ENCODE data around the gene CTBP2. TPM values are rescaled to one million over a fixed set of nuclear protein-coding genes. Genes with fewer than 3 reads are reported as not detected.

The CTBP2 gene
- total and polyA plus RNA-seq, 2 donors from 2014 or later, result 33.1 to 111 TPM

- FAIRE-seq (no peak), DNase-seq (no peak)
- no peaks in the 10 kb centered on the region for H3K9me3 ChIP-seq (ENCODE audit: control insufficient read depth in 2 of 3, insufficient read depth in 1 of 3, low read length in 3 of 3)
- H3K36me3 ChIP-seq (ENCODE audit: control insufficient read depth in 2 of 3, insufficient read depth in 3 of 3, low read length in 3 of 3), result peaks cover 0 to 4% (median 0%) of the 10 kb centered on the region in 3 donors
- no peaks in the 10 kb centered on the region for H3K27me3 ChIP-seq (ENCODE audit: control insufficient read depth, insufficient read depth, low read length)
- intact Hi-C loops (cut with DNase I), result no loop called here
- no peak overlapping the region for H3K27ac ChIP-seq (ENCODE audit: low read depth in 2 of 2, low read length in 2 of 2)
- H3K4me1 ChIP-seq (ENCODE audit: control insufficient read depth in 2 of 3, insufficient read depth in 2 of 3, low read depth in 1 of 3, low read length in 3 of 3), result peaks cover 3 to 36% (median 14%) of the 10 kb centered on the region in 3 donors
- no peak for TF ChIP-seq CTCF (IDR thresholded peaks at IDR 0.05; ENCODE audit: borderline replicate concordance, extremely low read depth, insufficient read depth)
- H3K4me3 ChIP-seq (ENCODE audit: low read length in 3 of 3), result no peak overlapping the region
- H3K9ac ChIP-seq (ENCODE audit: low read length in 3 of 3), result no peak overlapping the region
These were observed 65.6 kb downstream of the CTBP2 start for GRCh38 chr10:125094806-125095205.

GRCh38 chr10:125093974-125094705, 66.2 kb downstream of the CTBP2 start:
- TF ChIP-seq CTCF (IDR thresholded peaks at IDR 0.05; ENCODE audit: borderline replicate concordance, extremely low read depth, insufficient read depth), result no peak
- H3K27me3 ChIP-seq (ENCODE audit: control insufficient read depth, insufficient read depth, low read length), result no peaks in the 10 kb centered on the region
- H3K4me3 ChIP-seq (ENCODE audit: low read length in 3 of 3), result no peak overlapping the region
- H3K4me1 ChIP-seq (ENCODE audit: control insufficient read depth in 2 of 3, insufficient read depth in 2 of 3, low read depth in 1 of 3, low read length in 3 of 3), result peaks cover 3 to 36% (median 14%) of the 10 kb centered on the region in 3 donors
- H3K36me3 ChIP-seq (ENCODE audit: control insufficient read depth in 2 of 3, insufficient read depth in 3 of 3, low read length in 3 of 3), result peaks cover 0 to 4% (median 0%) of the 10 kb centered on the region in 3 donors
- H3K27ac ChIP-seq (ENCODE audit: low read depth in 2 of 2, low read length in 2 of 2), result peak overlapping the region; percentile 22 to 57
- peak overlapping the region in 1 of 3 donors; percentile 9 for H3K9ac ChIP-seq (ENCODE audit: low read length in 3 of 3)
- intact Hi-C loops (cut with DNase I), result no loop called here
- no peak for FAIRE-seq
- DNase-seq, result no peak
- H3K9me3 ChIP-seq (ENCODE audit: control insufficient read depth in 2 of 3, insufficient read depth in 1 of 3, low read length in 3 of 3), result no peaks in the 10 kb centered on the region

- intact Hi-C loops (cut with DNase I), result no loop called here
- FAIRE-seq (no peak), DNase-seq (peak in 2 of 5 donors; percentile 43 to 79)
- H3K27ac ChIP-seq (ENCODE audit: low read depth in 2 of 2, low read length in 2 of 2), result peak overlapping the region; percentile 44 to 57
- H3K4me3 ChIP-seq (ENCODE audit: low read length in 3 of 3), result no peak overlapping the region
- peaks cover 3 to 30% (median 14%) of the 10 kb centered on the region in 3 donors for H3K4me1 ChIP-seq (ENCODE audit: control insufficient read depth in 2 of 3, insufficient read depth in 2 of 3, low read depth in 1 of 3, low read length in 3 of 3)
- H3K9ac ChIP-seq (ENCODE audit: low read length in 3 of 3), result peak overlapping the region in 1 of 3 donors; percentile 9
- TF ChIP-seq CTCF (IDR thresholded peaks at IDR 0.05; ENCODE audit: borderline replicate concordance, extremely low read depth, insufficient read depth), result no peak
- H3K27me3 ChIP-seq (ENCODE audit: control insufficient read depth, insufficient read depth, low read length), result no peaks in the 10 kb centered on the region
- H3K36me3 ChIP-seq (ENCODE audit: control insufficient read depth in 2 of 3, insufficient read depth in 3 of 3, low read length in 3 of 3), result peaks cover 0 to 5% (median 0%) of the 10 kb centered on the region in 3 donors
- no peaks in the 10 kb centered on the region for H3K9me3 ChIP-seq (ENCODE audit: control insufficient read depth in 2 of 3, insufficient read depth in 1 of 3, low read length in 3 of 3)
These were observed 67.0 kb downstream of the CTBP2 start for GRCh38 chr10:125093199-125093973.

All from kidney (tissue), 14 donors.